ENCODE results near the gene OR7C1.
"Not testable (repeated sequence)": the region's sequence is repeated elsewhere in the genome, so short reads cannot be mapped to it uniquely, and the experiment has no call there.

The OR7C1 gene

GRCh38 chr19:14835011-14835410 is at the start of gene OR7C1, which contains the start of gene OR7A5:
OR7C1 (minus strand) TSS chr19:14835185; CDS start chr19:14800136, 35,049 bp downstream.
OR7A5 (minus strand) TSS chr19:14835185; CDS start chr19:14828241, 6,944 bp downstream.
- no peak for DNase-seq (ENCODE audit: low read depth)

- DNase-seq (ENCODE audit: low read depth): no peak
Measured at GRCh38 chr19:14871619-14872230, 36.7 kb upstream of the OR7C1 start.

GRCh38 chr19:14868497-14868896 is 33.5 kb upstream of the OR7C1 start:
- DNase-seq (ENCODE audit: low read depth): no peak

- no peak for DNase-seq (ENCODE audit: low read depth)
Measured at GRCh38 chr19:14848822-14849221, 13.8 kb upstream of the OR7C1 start, which contains the start of gene OR7A10. OR7A10 (minus strand) TSS chr19:14848922; CDS start chr19:14841877, 7,045 bp downstream.

- no peak for DNase-seq (ENCODE audit: low read depth)
Measured at GRCh38 chr19:14843578-14843977, 8.6 kb upstream of the OR7C1 start.

- DNase-seq (ENCODE audit: low read depth): no peak
Measured at GRCh38 chr19:14843169-14843568, 8.2 kb upstream of the OR7C1 start.

GRCh38 chr19:14840206-14840605 is 5.2 kb upstream of the OR7C1 start:
- no peak for DNase-seq (ENCODE audit: low read depth)

- no peak for DNase-seq (ENCODE audit: low read depth)
Measured at GRCh38 chr19:14837391-14837790, 2.4 kb upstream of the OR7C1 start.

GRCh38 chr19:14830702-14831101 is 4.3 kb downstream of the OR7C1 start:
- no peak for DNase-seq (ENCODE audit: low read depth)

GRCh38 chr19:14826006-14826405 is 9.0 kb downstream of the OR7C1 start:
- DNase-seq (ENCODE audit: low read depth): no peak

- no peak for DNase-seq (ENCODE audit: low read depth)
Measured at GRCh38 chr19:14821937-14822336, 13.0 kb downstream of the OR7C1 start.

- no peak for DNase-seq (ENCODE audit: low read depth)
Measured at GRCh38 chr19:14818588-14818987, 16.4 kb downstream of the OR7C1 start.

- no peak for DNase-seq (ENCODE audit: low read depth)
Measured at GRCh38 chr19:14817052-14817451, 17.9 kb downstream of the OR7C1 start.

GRCh38 chr19:14814982-14815652 is 19.9 kb downstream of the OR7C1 start:
- no peak for DNase-seq (ENCODE audit: low read depth)

GRCh38 chr19:14809272-14810057 is 25.5 kb downstream of the OR7C1 start:
- DNase-seq (ENCODE audit: low read depth): no peak

GRCh38 chr19:14804765-14805164 is 30.2 kb downstream of the OR7C1 start:
- DNase-seq (ENCODE audit: low read depth): no peak

GRCh38 chr19:14798760-14799159 is 36.2 kb downstream of the OR7C1 start:
- DNase-seq (ENCODE audit: low read depth): no peak

GRCh38 chr19:14796021-14796420 is 39.0 kb downstream of the OR7C1 start:
- no peak for DNase-seq (ENCODE audit: low read depth)

GRCh38 chr19:14795078-14795721 is 39.8 kb downstream of the OR7C1 start:
- DNase-seq (ENCODE audit: low read depth): no peak

GRCh38 chr19:14792250-14792649 is 42.7 kb downstream of the OR7C1 start:
- DNase-seq (ENCODE audit: low read depth): not testable (repeated sequence)

GRCh38 chr19:14786421-14786851 is 48.5 kb downstream of the OR7C1 start:
- DNase-seq (ENCODE audit: low read depth): no peak

GRCh38 chr19:14785102-14785793 is 49.7 kb downstream of the OR7C1 start:
- not testable (repeated sequence) for DNase-seq (ENCODE audit: low read depth)
